Gastroesophageal sphincter (tissue), 4 donors: ENCODE data around the gene PPP1R3G. TPM values are rescaled to one million over a fixed set of nuclear protein-coding genes. Genes with fewer than 3 reads are reported as not detected.

Experiments used
- ATAC-seq: fragments of 150-250 bp; one replicate; pipeline ENCODE4 v1.9.1; 2016; ENCODE audit warnings: mild to moderate bottlenecking, moderate library complexity
- H3K27ac ChIP-seq, 4 donors: fragments of 200-600 bp; sonication (generic) in 3 of 4; 1 replicate in 3 of 4; 2 replicates in 1 of 4; pipeline ENCODE4 v1.5.1; 2016 to 2019
- H3K27me3 ChIP-seq: fragments of 200-600 bp; sonication (generic); one replicate; pipeline ENCODE4 v1.5.1; 2019
- H3K36me3 ChIP-seq, 2 donors: fragments of 200-600 bp; sonication (generic); one replicate each; pipeline ENCODE4 v1.5.1; 2019; ENCODE audit warnings: control low read depth in 1 of 2
- H3K4me1 ChIP-seq, 3 donors: fragments of 200-600 bp; sonication (generic); 1 replicate in 2 of 3; 2 replicates in 1 of 3; pipeline ENCODE4 v1.5.1; 2016 to 2019; ENCODE audit warnings: control low read depth in 2 of 3
- H3K4me3 ChIP-seq, 2 donors: fragments of 200-600 bp; sonication (generic); one replicate each; pipeline ENCODE4 v1.5.1; 2019; ENCODE audit warnings: mild to moderate bottlenecking in 1 of 2, moderate library complexity in 1 of 2
- H3K9me3 ChIP-seq, 3 donors: fragments of 200-600 bp; sonication (generic); one replicate each; pipeline ENCODE4 v1.5.1; 2017 to 2019; ENCODE audit warnings: control low read depth in 2 of 3
- EP300 ChIP-seq: sonication (generic); formaldehyde crosslinking; IDR thresholded peaks from one replicate; pipeline ENCODE4 v1.6.1; 2017; ENCODE audit warnings: antibody characterized with exemption, mild to moderate bottlenecking
- POLR2A ChIP-seq, 2 donors: fragments of 450-650 bp; IDR thresholded peaks; one replicate each; pipeline ENCODE4 v1.6.1; 2017; ENCODE audit warnings: antibody characterized with exemption in 2 of 2, mild to moderate bottlenecking in 2 of 2, moderate library complexity in 1 of 2
- POLR2AphosphoS5 ChIP-seq: sonication (generic); formaldehyde crosslinking; IDR thresholded peaks from one replicate; pipeline ENCODE4 v1.6.1; 2017; ENCODE audit warnings: antibody characterized with exemption
- WGBS, 2 donors: methylation state at CpG; one replicate each; pipeline ENCODE4 v1.1.5; 2018; ENCODE audit warnings: low coverage in 1 of 2; 5-methylcytosine and 5-hydroxymethylcytosine counted together
- total RNA-seq, 4 donors: library from RNA; depleted of rRNA; stranded (reverse); fragments of >200 nt; gene quantifications; one replicate each; pipeline ENCODE4 v1.1.0, GENCODE V29; 2016
- TF ChIP-seq, protein P1 (sequence below), 4 experiments: fragments of 200-600 bp in 2 of 4; fragments of 450-650 bp in 2 of 4; sonication (generic) in 1 of 4; IDR thresholded peaks; one replicate each; pipeline ENCODE4 v1.5.1; 2017 to 2019; ENCODE audit warnings: antibody characterized with exemption in 4 of 4, mild to moderate bottlenecking in 2 of 4, moderate library complexity in 2 of 4

PPP1R3G gene
- total RNA-seq, 4 donors from 2014 or later, result 2.2 to 11.8 (median 5.7) TPM

- Histone ChIP-seq H3K27me3 (no peaks in the 10 kb centered on the region), H3K4me1 (peaks cover 0 to 25% (median 4%) of the 10 kb centered on the region in 3 donors), H3K4me3 (no peak overlapping the region), H3K27ac (no peak overlapping the region), H3K9me3 (no peaks in the 10 kb centered on the region), H3K36me3 (no peaks in the 10 kb centered on the region)
- TF ChIP-seq POLR2AphosphoS5, result no peak
- no peak for TF ChIP-seq POLR2A (IDR thresholded peaks at IDR 0.05)
- TF ChIP-seq, protein P1, sequence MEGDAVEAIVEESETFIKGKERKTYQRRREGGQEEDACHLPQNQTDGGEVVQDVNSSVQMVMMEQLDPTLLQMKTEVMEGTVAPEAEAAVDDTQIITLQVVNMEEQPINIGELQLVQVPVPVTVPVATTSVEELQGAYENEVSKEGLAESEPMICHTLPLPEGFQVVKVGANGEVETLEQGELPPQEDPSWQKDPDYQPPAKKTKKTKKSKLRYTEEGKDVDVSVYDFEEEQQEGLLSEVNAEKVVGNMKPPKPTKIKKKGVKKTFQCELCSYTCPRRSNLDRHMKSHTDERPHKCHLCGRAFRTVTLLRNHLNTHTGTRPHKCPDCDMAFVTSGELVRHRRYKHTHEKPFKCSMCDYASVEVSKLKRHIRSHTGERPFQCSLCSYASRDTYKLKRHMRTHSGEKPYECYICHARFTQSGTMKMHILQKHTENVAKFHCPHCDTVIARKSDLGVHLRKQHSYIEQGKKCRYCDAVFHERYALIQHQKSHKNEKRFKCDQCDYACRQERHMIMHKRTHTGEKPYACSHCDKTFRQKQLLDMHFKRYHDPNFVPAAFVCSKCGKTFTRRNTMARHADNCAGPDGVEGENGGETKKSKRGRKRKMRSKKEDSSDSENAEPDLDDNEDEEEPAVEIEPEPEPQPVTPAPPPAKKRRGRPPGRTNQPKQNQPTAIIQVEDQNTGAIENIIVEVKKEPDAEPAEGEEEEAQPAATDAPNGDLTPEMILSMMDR (IDR thresholded peaks at IDR 0.05), result no peak
- no peak for TF ChIP-seq EP300
- WGBS, 2 donors, result 40 to 74% methylated on average over 1 to 4 of the region's 7 CpGs
- ATAC-seq, result no peak
Observed at GRCh38 chr6:5090603-5091002, 5.5 kb downstream of the PPP1R3G start.

DNA sequence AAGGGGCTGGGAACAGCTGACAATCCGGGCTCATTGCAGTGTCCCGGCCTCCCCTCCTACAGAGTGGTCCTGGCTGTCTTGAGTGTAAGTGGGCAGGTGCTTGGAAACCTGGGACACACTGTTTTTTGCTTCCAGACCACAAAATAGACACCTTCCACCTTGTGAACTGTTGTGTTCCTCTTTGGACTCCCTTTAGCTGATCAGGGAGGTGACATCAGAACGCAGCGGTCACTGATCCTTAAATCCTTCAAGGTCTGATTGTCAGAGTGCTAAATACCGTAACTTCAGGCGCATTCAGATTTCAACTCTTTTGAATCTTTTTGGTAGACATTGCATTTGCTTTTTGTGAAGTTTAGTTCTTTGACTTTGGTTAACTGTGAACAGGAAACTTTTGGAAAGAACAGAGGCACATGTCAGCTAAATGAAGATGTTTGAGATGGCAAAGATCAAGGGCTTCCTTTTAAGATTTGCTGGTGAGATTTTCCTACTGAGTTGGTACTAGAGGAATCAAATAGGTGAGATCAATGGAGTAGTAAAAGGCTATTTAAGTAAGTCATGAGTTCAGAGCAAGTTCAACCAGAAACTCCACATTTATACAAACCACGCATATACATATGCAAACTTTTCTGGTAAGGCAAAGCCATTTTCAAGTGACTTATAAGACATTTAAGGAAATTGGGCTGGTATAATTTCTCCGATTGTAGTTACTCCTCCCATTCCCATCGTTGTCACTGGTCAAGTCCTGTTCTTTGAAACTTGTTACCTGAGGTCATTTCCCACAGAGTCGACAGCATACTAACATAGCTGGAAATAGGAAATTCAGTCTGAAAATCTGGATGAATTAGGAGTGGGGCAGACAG lies 6.3 kb downstream of the PPP1R3G start:
- Histone ChIP-seq H3K4me1 (peaks cover 0 to 16% (median under 1%) of the 10 kb centered on the region in 3 donors), H3K4me3 (no peak overlapping the region), H3K27me3 (no peaks in the 10 kb centered on the region), H3K36me3 (no peaks in the 10 kb centered on the region), H3K27ac (no peak overlapping the region), H3K9me3 (no peaks in the 10 kb centered on the region)
- no peak for ATAC-seq
- TF ChIP-seq POLR2A (IDR thresholded peaks at IDR 0.05), result no peak
- WGBS, 2 donors, result 88 to 91% methylated on average over 5 to 10 of the region's 10 CpGs

DNA sequence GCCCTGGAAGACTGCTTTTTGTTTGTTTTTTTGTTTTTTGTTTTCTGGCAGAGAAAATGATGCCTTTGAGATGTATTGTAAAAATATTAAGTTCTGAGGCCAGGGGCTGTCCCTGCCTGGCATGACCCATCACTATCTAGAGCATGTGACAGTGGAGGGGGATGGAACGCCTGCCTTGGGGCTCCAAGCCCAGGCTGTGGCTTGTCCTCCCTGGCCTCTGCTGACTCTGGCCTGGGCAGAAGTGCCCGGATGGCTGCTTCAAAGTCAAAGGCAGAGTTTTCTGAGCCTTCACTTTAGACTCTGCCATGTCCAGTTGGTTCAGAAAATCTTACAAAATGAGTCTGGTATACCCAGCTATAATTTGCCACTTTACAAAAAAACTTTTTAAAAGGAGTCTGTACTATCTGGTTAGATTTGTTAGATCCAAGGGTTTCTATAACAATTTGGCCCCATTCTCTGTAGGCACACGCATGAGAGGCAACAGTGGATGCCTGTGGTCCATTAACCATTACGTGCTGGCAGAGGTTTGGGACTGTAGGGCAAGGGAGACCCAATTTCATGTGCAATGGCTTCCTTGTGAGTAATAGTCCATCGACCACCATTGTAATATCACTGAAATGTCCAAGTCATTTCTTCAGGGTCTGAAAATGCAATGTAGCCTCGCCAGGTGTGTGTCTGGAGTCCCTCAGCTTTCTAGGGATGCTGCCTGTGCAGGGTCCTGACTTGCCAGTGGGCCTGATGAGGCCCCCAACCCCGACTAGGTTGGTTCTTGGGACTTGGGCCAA lies 8.3 kb downstream of the PPP1R3G start:
- Histone ChIP-seq H3K4me1 (no peaks in the 10 kb centered on the region), H3K27me3 (no peaks in the 10 kb centered on the region), H3K9me3 (no peaks in the 10 kb centered on the region), H3K36me3 (no peaks in the 10 kb centered on the region), H3K27ac (no peak overlapping the region), H3K4me3 (no peak overlapping the region)
- 77 to 92% methylated on average over 2 to 4 of the region's 7 CpGs for WGBS, 2 donors
- TF ChIP-seq, protein P1 (IDR thresholded peaks at IDR 0.05), result no peak
- TF ChIP-seq POLR2AphosphoS5, result no peak
- no peak for TF ChIP-seq POLR2A (IDR thresholded peaks at IDR 0.05)
- TF ChIP-seq EP300, result no peak
- ATAC-seq, result no peak

- H3K4me1 ChIP-seq, result no peaks in the 10 kb centered on the region
- ATAC-seq, result peak; percentile 56
- no peaks in the 10 kb centered on the region for H3K9me3 ChIP-seq
- H3K27ac ChIP-seq, result no peak overlapping the region
- TF ChIP-seq EP300 (no peak), POLR2A (IDR thresholded peaks at IDR 0.05) (no peak), POLR2AphosphoS5 (no peak)
- TF ChIP-seq, protein P1 (IDR thresholded peaks at IDR 0.05), result no peak
- H3K36me3 ChIP-seq, result no peaks in the 10 kb centered on the region
- H3K4me3 ChIP-seq, result no peak overlapping the region
- H3K27me3 ChIP-seq, result no peaks in the 10 kb centered on the region
- 29 to 43% methylated on average over 2 to 3 of the region's 3 CpGs for WGBS, 2 donors
Observed at GRCh38 chr6:5094327-5094726, 9.2 kb downstream of the PPP1R3G start.

GRCh38 chr6:5095236-5095635 lies 10.1 kb downstream of the PPP1R3G start:
- TF ChIP-seq EP300 (no peak), POLR2AphosphoS5 (no peak), POLR2A (IDR thresholded peaks at IDR 0.05) (no peak)
- TF ChIP-seq, protein P1 (IDR thresholded peaks at IDR 0.05), result no peak
- H3K27me3 ChIP-seq, result no peaks in the 10 kb centered on the region
- H3K4me1 ChIP-seq, result no peaks in the 10 kb centered on the region
- no peaks in the 10 kb centered on the region for H3K9me3 ChIP-seq
- no peak overlapping the region for H3K27ac ChIP-seq
- 56 to 77% methylated on average over 3 of the region's 3 CpGs for WGBS, 2 donors
- no peak for ATAC-seq
- no peaks in the 10 kb centered on the region for H3K36me3 ChIP-seq
- H3K4me3 ChIP-seq, result no peak overlapping the region
